Measurements from ENCODE around the gene IQGAP2. TPM values are rescaled to one million over a fixed set of nuclear protein-coding genes. Genes with fewer than 3 reads are reported as not detected.

IQGAP2 gene
- total RNA-seq, 1 donor from 2014 or later = not detected

DNA sequence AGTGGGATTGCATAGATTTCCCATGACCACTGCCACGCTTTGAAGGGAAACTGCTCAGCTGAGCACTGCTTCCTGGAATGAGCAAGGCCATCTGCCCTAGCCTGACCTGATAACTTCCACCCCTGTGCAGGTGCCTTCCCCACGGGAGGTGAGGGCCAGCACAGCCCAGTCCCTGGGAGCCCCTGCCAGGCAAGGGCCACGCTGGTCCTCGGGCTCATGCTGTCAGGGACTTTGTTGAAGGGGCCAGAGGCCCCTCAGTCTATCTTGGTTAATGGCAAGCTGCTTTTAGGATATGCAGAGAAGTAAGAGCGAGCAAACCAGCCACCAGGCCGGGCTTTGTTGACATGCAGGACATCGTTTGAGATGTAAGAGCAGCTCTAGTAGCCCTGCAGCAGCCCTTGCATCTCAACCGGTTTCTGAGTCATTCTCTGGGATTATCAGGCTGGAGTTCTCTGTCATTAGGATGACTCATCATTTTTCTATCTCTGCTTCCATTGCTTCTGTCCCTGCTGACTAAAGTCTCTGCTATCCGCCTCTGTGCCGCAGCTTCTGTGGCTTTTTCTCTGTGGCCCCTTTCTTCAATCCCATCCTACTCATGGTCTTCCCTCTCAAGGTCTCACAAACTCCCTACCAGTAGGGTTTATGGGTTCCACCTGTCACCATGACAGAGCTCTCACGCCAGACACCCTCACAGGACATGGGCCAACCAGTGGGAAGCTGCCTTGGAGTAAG lies 30.6 kb upstream of the IQGAP2 start:
- FAIRE-seq = peak; percentile 40
- H3K36me3 ChIP-seq (ENCODE audit: control insufficient read depth, insufficient read depth, low read length) = no peaks in the 10 kb centered on the region
- TF ChIP-seq, protein P1, sequence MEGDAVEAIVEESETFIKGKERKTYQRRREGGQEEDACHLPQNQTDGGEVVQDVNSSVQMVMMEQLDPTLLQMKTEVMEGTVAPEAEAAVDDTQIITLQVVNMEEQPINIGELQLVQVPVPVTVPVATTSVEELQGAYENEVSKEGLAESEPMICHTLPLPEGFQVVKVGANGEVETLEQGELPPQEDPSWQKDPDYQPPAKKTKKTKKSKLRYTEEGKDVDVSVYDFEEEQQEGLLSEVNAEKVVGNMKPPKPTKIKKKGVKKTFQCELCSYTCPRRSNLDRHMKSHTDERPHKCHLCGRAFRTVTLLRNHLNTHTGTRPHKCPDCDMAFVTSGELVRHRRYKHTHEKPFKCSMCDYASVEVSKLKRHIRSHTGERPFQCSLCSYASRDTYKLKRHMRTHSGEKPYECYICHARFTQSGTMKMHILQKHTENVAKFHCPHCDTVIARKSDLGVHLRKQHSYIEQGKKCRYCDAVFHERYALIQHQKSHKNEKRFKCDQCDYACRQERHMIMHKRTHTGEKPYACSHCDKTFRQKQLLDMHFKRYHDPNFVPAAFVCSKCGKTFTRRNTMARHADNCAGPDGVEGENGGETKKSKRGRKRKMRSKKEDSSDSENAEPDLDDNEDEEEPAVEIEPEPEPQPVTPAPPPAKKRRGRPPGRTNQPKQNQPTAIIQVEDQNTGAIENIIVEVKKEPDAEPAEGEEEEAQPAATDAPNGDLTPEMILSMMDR (IDR thresholded peaks at IDR 0.05; ENCODE audit: insufficient read depth, low read length, severe bottlenecking) = no peak
- H3K27me3 ChIP-seq (ENCODE audit: control insufficient read depth, insufficient read depth, low read length) = no peaks in the 10 kb centered on the region
- peak; percentile 96 for DNase-seq (ENCODE audit: low read depth)
- H3K4me3 ChIP-seq (ENCODE audit: low read depth, low read length) = no peak overlapping the region

DNA sequence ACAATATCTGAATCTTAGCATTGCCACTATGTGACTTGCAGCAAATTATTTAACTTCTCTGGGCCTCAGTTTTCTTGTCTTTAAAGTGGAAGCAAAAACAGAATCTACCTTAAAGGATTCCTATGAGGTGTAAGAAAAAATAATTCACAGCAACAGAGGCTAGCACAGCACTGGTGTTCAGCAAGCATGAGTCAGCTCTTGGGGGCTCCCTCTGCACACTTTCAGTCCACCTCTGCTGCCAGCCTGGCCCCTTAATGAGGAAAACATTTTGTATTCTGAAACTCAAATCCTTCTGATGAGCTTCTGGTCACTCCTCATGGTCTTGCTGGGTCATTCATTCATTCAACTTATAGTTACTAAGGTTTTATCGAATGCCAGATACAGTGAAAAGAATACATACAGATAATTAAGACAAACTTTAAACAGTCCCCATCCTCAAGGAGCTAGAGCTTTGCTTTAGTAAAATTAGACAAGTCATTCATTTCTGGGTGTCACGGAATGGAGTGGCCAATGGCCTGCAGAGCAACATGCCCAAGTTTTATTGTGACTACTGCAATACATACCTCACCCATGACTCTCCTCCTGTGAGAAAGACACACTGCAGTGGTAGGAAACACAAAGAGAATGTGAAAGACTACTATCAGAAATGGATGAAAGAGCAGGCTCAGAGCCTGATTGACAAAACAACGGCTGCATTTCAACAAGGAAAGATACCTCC lies 26.8 kb upstream of the IQGAP2 start:
- H3K36me3 ChIP-seq (ENCODE audit: control insufficient read depth, insufficient read depth, low read length) = no peaks in the 10 kb centered on the region
- DNase-seq (ENCODE audit: low read depth) (peak; percentile 22), FAIRE-seq (no peak)
- H3K4me3 ChIP-seq (ENCODE audit: low read depth, low read length) = no peak overlapping the region
- TF ChIP-seq, protein P1 (IDR thresholded peaks at IDR 0.05; ENCODE audit: insufficient read depth, low read length, severe bottlenecking) = no peak
- H3K27me3 ChIP-seq (ENCODE audit: control insufficient read depth, insufficient read depth, low read length) = no peaks in the 10 kb centered on the region

DNA sequence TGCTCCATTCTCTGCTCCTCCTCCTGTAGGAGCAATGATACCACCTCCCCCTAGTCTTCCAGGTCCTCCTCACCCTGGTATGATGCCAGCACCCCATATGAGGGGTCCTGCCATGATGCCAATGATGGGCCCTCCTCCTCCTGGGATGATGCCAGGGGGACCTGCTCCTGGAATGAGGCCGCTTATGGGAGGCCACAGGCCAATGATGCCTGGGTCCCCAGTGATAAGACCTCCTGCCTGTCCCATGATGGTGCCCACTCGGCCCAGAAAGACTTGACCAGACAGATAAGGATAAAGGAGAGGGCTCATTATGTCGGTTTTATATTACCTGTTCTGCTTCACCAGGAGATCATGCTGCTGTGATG lies 26.2 kb upstream of the IQGAP2 start:
- TF ChIP-seq, protein P1 (IDR thresholded peaks at IDR 0.05; ENCODE audit: insufficient read depth, low read length, severe bottlenecking) = no peak
- no peak overlapping the region for H3K4me3 ChIP-seq (ENCODE audit: low read depth, low read length)
- DNase-seq (ENCODE audit: low read depth) (no peak), FAIRE-seq (no peak)
- no peaks in the 10 kb centered on the region for H3K36me3 ChIP-seq (ENCODE audit: control insufficient read depth, insufficient read depth, low read length)
- H3K27me3 ChIP-seq (ENCODE audit: control insufficient read depth, insufficient read depth, low read length) = no peaks in the 10 kb centered on the region

DNA sequence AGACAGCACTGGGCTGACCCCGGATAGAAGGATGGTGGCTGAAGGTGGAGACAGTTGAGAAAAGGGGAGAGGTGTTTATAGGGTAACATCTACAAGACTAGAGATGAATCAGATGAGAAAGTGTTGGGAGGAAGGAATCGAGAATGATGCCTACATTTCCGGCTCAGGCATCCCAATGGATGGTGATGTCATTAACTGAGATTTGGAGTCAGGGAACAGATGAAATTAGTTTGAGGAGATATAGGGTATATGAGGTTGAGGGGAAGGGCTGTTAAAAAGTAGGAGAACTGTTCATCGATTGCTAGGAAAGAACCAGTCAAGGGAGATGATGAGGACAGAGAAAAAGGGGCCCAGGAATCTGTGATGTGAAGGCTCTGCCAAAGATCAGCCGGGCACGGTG lies 24.7 kb upstream of the IQGAP2 start:
- DNase-seq (ENCODE audit: low read depth) (no peak), FAIRE-seq (no peak)
- Histone ChIP-seq H3K36me3 (ENCODE audit: control insufficient read depth, insufficient read depth, low read length) (no peaks in the 10 kb centered on the region), H3K27me3 (ENCODE audit: control insufficient read depth, insufficient read depth, low read length) (no peaks in the 10 kb centered on the region), H3K4me3 (ENCODE audit: low read depth, low read length) (no peak overlapping the region)
- TF ChIP-seq, protein P1 (IDR thresholded peaks at IDR 0.05; ENCODE audit: insufficient read depth, low read length, severe bottlenecking) = no peak

DNA sequence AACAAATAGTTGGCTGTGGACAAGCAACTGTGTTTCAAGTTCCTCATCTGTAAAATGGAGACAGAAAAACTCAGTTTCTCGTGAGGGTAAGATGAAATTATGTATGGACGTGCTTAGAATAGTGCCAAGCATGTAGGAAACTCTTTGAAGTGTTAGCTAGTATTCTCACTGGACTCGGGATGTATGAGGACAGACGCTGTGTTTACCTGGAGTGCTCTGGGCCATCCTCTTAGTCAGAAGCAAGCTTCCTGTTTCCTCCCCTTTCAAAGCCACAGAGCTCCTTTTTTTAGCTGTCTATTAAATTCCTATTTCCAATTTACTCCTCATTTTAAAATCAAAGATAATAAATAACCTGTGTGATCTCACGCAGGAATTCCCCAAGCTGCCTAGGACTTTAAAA lies 23.8 kb upstream of the IQGAP2 start:
- FAIRE-seq (peak; percentile 68), DNase-seq (ENCODE audit: low read depth) (peak; percentile 46)
- no peaks in the 10 kb centered on the region for H3K36me3 ChIP-seq (ENCODE audit: control insufficient read depth, insufficient read depth, low read length)
- no peaks in the 10 kb centered on the region for H3K27me3 ChIP-seq (ENCODE audit: control insufficient read depth, insufficient read depth, low read length)
- no peak overlapping the region for H3K4me3 ChIP-seq (ENCODE audit: low read depth, low read length)
- TF ChIP-seq, protein P1 (IDR thresholded peaks at IDR 0.05; ENCODE audit: insufficient read depth, low read length, severe bottlenecking) = no peak
